NCI-H2196 treated with DMSO at 0.1 percent for 48 hours (cell line): ENCODE results near the gene ROBO1.

ENCODE experiments used
- DNase-seq: peaks from one replicate; lab custom pipeline; 2025; ENCODE audit not compliant: unreplicated experiment; lab: John Stamatoyannopoulos, UW

The ROBO1 gene

DNA sequence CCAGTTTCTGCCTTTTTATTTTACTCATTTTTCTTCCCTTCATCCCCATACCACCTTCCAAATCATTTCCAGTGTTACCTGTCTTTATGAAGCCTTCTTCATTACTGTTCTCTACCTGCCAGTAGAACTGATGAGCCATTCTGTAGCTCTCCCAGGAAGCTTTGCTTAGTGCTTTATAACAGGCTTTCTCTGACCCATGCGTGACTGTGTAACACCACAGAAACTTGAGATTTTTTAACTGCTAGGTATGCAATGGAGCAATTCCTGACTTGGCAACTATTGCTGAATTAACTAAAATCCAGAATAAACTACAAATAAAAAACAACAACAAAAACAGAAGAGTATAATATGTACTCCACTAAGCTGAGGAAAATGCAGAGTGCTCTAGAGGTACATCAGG, 289.2 kb downstream of the ROBO1 start:
- no peak for DNase-seq

DNA sequence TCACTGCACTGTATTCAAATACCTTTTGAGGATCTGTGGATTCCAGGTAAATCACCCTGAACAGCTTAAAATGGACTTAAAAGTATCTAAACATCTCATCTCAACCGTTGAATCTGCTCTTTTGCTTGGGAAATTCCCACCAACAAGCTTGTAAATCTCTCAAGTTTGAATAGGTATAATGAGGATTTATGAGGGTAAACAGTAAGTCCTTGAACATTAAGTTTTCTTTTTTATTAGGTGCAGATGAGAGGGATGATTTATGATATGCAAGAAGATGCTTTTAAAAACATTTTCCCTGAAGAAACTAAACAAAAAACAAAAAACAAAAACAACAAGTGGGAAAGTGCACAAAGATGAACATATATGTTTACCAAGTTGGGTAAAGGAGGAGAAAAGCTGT, 290.6 kb downstream of the ROBO1 start:
- DNase-seq = no peak

DNA sequence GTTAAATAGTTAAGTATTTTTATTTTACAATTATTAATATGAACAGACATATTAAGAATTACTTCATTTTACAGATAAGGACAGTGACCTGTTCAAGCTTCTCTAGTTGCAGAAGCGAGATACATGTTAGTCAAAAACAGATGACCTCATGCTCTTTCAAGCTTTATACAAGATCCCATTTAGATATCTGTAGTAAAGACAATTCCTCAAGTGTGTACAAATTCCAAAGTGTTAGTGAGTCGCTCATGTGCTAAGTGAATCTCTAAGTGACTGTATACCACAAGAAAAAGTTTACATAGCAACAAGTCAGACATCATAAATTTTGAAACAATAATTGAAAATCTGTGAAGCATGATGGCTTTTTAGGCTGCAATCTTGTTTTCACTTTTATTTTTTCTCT, 293.8 kb downstream of the ROBO1 start:
- no peak for DNase-seq

DNA sequence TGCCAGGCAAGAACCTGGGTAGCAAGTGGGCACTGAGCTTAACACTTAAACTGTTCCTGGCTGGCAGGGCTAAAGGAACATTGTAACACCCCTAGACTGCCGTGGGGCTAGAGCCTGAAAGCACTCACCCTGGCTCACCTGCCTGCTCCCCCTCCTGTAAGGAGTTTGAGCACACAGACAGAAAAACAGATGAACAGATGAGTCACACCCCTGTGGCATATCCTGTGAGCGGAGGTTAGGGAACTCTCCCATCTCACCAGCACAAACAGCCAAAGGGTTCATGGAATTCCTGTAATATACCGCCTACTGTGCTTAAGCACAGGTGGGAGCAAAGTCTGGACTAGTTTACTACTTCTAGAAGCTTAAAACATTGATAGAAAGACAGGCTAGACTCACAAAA, 300.1 kb downstream of the ROBO1 start:
- DNase-seq = no peak

DNA sequence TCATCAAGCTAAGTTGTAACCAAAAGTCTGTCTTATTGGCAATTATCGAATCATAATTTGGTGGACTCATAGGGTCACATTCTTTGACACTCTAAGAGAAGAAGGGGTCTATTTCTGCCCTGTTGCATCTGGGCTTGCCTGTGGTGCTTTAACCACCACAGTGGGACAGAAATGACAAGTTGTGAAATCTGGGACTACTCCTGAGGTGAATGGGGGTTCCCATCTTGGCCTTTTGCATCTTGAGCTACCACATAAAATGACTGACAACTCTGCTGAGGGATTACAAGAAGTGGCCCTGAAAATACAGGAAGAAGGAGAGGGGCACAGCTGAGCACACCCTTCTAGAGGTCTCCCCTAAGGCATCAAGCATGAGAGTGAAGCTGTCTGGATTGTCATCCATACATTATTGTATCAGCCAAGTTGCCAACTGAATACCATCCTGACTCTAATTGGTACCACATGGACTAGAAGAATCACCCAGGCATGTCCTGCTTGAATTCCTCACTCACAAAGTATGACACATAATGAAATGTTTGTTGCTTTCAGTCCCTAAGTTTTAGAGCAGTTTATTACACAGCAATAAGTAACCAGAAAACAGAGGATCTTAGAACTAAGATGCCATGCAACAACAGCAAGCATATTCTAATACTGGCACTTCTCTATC, 306.5 kb downstream of the ROBO1 start:
- no peak for DNase-seq

DNA sequence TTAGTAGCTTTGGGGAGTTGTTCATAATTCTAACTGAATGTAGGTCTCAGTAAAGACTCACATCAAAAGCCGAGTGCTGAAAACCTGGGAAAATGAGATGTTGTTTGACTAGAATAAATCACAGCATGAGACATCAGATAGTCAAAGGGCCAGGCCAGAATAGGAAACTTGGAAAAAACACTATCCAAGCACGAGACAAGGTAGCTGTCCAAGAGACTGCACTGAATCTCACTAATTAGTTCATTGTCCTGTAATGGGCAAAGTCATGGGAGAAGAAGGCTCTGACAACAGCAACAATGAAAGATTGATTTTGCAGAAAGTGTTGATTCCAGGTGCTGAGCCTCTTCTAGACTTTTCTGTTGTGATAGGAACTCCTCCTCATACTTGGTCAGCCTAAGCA, 314.2 kb downstream of the ROBO1 start:
- DNase-seq = no peak

DNA sequence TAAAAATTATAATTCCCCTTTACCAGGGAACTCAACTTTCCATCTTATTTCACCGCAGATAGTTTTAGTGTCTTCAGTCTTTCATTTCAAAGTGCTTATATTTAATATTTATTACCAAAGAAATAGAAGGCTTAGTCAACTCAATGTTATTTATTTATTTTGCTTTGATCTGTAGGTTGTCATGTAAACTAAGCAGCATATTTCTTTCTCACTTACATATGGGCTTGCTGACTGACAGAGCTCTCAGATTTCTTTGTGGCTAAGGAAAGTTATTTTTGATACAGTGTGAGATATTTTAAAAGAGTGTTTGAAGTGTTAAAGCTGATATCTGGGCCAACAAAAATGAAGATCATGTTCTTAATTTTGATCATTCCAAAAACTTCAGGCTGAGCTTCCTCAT, 331.4 kb downstream of the ROBO1 start:
- DNase-seq = no peak

DNA sequence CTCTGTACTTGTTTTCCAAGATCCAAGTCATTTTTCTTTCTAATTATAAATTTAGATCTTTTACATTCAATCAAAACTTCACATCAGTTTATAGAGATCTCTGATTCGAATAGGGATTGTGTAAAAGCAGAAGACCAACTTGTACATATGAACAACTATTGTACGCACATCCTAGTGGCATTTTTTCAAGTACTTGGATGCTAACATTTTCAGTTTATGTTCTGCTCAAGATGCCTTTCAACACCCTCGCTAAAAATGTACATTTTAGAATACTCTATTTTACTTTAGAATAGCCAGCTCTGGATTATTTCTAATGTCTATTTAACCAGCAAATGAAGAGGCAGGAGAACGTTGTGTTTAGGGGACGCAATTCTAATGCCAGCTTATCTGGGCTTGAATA, 340.7 kb downstream of the ROBO1 start:
- DNase-seq = no peak

DNA sequence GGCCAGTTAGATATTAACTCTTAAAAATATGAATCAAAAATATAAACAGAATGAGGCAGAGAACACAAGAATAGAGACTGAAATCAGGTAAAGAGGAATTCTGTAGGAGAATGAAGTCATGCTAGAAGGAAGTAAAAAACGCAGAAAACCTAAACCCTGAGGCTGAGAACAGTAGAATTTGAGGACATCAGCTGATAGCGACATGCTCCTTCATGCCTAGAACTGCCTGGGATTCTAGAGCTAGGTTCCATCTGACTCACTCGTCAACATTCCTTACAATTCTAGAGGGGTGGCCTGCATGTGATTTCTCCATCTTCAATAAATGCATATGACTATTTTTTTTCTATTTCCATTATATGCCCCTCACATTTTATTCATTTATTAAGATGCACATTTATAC, 343.0 kb downstream of the ROBO1 start:
- no peak for DNase-seq

DNA sequence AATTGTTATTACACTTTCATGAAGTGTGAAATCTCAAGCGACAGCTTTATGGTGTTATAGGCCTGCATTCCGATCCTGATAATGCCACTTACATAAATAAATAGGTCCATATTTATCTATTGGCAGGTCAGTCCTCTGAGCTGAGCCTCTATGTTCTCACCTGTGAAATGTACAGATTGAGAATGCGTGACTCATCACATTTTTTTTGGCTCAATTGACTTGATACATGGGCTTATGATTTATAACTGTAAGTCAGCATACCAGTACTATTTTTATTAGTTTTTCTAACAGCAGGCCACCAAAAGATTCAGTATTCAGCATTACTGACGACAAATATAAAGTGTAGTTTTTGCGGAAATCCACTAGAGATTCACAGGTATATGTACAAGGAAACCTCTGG, 344.4 kb downstream of the ROBO1 start:
- DNase-seq = no peak

DNA sequence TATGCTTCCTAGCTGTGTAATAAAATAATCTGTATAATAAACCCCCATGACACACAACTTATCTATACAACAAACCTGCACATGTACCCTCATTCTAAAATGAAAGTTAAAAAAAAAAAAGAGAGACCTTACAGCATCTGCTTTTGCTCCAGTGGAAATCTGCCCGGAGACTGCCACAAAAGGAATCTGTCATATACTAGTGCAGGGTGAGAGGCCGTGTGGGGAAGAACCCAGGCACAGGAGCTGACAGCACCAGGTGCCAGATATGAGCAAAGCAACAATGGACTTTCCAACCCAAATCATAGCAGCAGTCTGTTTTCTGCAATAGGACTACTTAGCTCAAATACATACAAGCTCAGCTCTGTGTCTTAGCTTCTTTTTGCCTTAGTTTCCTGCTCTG, 346.5 kb downstream of the ROBO1 start:
- DNase-seq = no peak

DNA sequence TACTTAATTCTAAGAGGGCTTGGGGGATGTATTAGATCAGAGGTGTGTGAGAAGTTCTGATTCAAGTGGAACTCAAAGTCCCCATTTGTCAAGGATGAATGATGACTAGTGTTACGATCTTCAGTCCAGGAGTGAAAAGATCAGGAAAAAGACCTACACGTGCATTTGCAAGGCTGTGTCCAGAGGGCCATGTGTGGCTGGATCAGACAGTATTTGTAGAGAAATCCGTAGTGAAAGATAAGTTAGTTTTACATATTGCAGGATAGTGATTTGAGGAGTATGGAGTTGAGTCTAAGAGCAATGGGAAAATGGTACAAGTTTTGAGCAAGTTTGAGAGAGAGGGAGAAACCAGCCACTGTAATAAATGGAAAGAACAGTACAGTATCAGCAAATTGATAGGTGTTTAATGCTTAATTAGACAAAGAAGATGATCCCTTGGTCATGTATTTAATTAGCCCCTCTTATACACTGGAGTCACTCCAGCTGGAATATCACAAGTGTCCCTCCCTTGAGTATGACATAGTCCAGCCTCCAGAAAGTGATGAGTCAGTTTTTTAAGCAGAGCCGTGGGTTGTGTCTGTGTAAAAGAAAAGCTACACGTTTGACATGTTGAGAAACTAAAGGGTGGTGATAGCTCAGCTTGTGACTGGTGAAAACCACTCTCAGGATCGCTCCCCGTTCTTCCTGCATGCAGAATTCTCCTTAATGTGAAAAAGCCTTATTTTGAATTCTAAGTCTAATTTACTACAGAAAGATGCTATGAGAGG, 348.8 kb downstream of the ROBO1 start:
- no peak for DNase-seq

DNA sequence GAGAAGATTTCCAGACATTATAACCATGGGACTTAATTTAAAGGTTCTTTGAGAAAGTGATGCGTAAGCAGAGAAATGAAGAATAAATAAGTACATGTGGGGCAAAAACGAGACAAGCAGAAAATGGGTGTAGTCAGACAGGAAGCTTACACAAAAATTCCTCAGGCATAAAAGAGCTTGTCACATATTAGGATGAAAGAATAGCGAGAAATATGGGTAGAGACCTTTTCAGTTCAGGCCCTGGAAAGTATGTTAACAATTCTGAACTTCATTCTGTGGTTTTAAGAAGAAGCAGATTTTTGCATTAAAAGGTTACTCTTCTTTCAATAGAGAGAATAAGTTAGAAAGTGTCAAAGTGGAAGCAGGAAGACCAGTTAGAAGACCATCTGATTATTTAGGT, 352.4 kb downstream of the ROBO1 start:
- DNase-seq = no peak

DNA sequence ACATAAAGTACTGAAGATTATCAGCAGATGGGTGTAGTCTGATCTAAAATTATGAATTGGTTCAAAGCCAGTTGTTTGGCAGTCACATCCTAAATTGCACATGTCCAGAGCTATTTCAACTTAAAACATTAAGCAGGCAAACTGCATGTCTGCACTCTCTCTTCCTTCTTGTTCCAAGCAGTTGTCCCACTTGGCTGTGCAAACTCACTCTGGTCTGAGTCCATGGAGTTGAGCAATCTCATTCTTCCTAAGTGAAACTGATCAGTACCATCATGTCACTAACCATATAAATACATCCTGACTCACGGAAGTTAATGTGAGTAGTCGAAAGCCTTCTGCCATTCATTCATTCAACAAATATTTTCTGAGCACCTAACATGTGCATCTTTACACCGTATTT, 353.0 kb downstream of the ROBO1 start:
- no peak for DNase-seq

DNA sequence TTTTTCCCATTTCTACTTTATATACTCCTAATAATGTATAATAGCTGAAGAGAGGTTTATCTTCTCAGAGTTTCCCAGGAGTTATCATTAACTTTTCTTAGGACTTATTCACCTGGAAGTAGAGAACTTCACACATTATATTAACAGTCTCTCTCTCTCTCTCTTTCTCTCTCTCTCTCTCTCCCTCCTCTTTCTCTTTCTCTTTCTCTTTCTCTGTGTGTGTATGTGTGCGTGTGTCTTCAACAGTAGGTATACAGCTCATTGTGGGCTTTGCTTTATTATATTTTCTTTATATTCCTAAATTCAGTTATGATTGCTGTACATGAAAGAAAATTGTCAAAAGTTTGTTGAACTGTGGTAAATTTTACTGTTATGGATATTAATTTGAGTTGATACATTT, 353.8 kb downstream of the ROBO1 start:
- no peak for DNase-seq

DNA sequence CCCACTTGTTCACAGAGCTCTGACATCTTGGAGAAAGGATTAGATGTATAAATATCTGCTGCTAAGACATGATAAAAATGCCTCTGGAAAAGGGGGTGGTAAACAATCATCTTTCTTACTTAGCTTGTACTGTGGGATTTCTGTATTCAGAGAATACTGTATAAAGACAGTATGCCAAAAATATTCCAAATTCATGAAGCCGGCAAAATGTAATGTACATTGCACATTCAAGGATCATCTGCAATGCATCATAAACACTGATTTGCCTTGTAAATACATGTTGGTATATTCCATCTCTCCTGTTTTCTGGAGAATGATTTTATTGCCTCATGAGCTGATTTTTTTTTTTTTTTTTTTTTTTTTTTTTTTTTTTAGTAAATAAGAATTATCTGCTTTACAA, 355.3 kb downstream of the ROBO1 start:
- DNase-seq = no peak

DNA sequence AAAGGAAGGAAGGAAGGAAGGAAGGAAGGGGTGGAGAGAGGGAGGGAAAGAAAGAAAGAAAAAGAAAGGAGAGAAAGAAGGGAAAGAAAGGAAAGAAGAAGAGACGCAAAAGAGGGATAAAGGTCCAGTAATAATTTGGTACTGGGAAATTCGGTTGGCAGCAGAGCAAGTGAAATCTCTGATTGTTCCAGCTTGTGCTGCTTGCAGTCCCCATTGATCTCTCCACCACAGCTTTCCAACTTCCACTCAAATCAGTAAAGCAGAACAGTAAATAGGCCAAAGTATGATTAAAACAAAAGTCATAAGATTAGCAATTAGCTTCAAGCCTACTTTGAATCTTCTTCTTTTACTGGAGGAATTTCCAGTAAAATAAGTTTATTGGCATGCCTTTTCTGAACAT, 357.2 kb downstream of the ROBO1 start:
- DNase-seq = no peak

DNA sequence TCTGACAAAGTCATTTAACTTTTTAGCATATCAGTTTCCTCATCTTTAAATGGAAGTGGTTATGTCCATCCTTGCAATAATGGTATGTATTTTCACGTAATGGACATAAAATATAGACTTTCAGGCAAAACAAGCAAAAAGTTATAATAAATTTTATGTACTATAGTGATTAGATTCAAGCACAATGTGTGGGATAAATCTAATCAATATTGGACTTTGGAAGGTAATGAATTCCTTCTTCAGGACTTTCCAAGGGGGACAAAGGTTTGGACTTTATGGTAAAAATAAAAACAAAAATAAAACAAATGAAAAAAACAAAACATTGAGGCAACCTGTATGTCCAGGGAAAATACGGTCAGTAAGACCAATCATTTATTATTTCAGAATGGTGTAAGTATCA, 357.7 kb downstream of the ROBO1 start:
- no peak for DNase-seq

DNA sequence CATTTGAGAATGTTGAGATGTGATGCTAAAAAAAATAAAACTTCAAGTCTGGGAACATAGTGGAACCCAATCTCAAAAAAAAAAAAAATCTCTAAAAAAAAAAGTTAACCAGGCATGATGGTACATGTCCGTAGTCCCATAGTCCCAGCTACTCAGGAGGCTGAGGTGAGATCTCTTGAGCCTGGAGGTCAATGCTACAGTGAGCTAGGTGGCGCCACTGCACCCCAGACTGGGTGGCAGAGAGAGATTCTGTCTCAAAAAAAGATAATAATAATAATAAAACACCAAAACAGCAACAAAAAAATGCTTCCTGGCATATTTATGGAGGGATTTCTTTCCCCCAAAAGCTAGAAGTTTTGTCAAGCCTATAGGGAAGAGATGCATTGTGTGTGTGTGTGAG, 361.6 kb downstream of the ROBO1 start:
- no peak for DNase-seq

DNA sequence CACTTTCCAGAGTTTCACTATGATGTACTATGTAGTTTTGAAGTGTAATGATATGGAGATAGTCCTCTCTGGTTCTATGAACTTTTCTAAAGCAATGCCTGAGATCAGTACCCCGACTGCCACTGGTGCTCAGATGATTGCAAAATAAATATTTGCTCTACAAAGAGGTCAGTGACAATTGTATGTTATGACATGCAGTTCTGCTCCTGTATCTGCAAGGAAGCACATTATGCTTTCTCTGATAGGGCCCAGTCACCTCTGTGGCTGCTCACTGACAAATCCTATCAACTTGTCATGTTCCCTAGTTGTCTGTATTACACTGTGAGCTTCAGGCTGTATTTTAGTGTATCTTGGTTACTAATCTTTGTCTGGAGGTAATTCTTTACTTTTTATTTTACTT, 362.6 kb downstream of the ROBO1 start:
- no peak for DNase-seq

DNA sequence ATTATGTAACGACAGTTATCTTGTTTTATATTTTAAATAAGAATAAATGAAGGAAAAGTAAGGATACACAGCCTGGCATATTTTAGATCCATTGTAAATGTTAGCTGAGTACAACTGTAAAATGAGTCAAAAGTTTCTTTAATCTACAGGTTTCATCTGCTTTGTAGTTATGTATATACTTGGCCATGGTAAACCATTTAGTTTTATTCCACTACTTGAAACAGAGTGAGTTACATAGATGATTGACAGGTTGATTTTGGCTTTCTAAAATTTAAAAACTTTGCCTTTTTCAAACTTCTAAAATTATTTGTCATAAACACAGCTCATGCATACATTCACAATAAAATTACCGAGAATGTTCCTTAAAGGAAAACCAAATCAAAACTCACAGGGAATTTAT, 371.2 kb downstream of the ROBO1 start:
- DNase-seq = no peak

DNA sequence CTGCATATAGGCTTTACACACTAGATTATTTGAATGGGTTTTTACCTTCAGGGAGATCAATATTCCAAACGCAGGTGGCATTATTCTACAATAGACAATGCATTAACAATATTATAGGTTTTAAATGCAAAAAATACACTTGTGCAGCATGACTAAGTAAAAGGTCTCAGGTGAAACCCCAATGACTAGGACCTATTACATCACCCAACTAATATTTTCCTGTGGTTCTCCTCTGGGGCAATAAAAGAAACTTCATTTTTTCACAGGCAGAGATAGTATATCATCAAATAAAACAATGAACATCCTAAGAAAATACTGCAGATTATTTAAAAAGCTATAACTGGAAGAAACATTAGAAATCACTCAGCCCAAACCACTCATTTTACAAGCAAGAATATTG, 375.3 kb downstream of the ROBO1 start:
- no peak for DNase-seq

DNA sequence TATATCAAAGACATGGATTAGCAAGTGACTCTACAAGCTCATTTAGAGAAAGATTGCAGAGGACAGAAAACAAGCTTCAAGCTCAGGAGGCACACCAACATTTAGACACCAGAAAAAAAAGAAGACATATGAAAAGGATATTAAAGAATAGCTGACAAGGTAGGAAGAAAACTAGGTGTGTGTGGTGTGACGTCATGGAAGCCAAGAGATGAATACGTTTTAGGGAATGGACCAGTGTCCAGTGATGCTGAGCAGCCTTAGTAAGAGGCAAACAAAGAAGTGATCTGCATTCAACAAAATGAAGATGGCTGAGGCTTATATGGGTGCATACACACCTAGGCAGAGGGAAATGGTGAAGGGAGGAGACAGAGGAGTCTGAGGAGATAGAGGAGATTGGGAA, 377.4 kb downstream of the ROBO1 start:
- DNase-seq = no peak
